ENCODE results near the gene TAF1B.
A peak's percentile ranks its signal among the peaks of the same experiment; 100 is the strongest.

The TAF1B gene

GRCh38 chr2:9944330-9944758 lies 101.1 kb downstream of the TAF1B start:
- DNase-seq = no peak

- DNase-seq = no peak
Measured at GRCh38 chr2:9945596-9945995, 102.3 kb downstream of the TAF1B start.

- DNase-seq = no peak
Measured at GRCh38 chr2:9946076-9946475, 102.8 kb downstream of the TAF1B start.

GRCh38 chr2:9946818-9947217 lies 103.5 kb downstream of the TAF1B start:
- DNase-seq = no peak

- DNase-seq = no peak
Measured at GRCh38 chr2:9948721-9949120, 105.4 kb downstream of the TAF1B start.

GRCh38 chr2:9949239-9949991 lies 106.1 kb downstream of the TAF1B start:
- DNase-seq = no peak

GRCh38 chr2:9949992-9950520 lies 106.8 kb downstream of the TAF1B start:
- no peak for DNase-seq

- DNase-seq = no peak
Measured at GRCh38 chr2:9950521-9951271, 107.4 kb downstream of the TAF1B start.

- DNase-seq = no peak
Measured at GRCh38 chr2:9951272-9951521, 107.9 kb downstream of the TAF1B start.

GRCh38 chr2:9951522-9952285 lies 108.4 kb downstream of the TAF1B start, which contains the start of gene GRHL1:
GRHL1 (plus strand) TSS chr2:9951693; CDS start chr2:9951834, 141 bp downstream.
- DNase-seq = peak; percentile 80

- DNase-seq = no peak
Measured at GRCh38 chr2:9952286-9952737, 109.0 kb downstream of the TAF1B start.

- no peak for DNase-seq
Measured at GRCh38 chr2:9952856-9953503, 109.7 kb downstream of the TAF1B start.

- no peak for DNase-seq
Measured at GRCh38 chr2:9954136-9954535, 110.9 kb downstream of the TAF1B start.

GRCh38 chr2:9958057-9958456 lies 114.8 kb downstream of the TAF1B start:
- no peak for DNase-seq

- no peak for DNase-seq
Measured at GRCh38 chr2:9959262-9959661, 116.0 kb downstream of the TAF1B start.

GRCh38 chr2:9961013-9961412 lies 117.7 kb downstream of the TAF1B start:
- DNase-seq = no peak

- no peak for DNase-seq
Measured at GRCh38 chr2:9964334-9964980, 121.2 kb downstream of the TAF1B start.

GRCh38 chr2:9965119-9965822 lies 122.0 kb downstream of the TAF1B start:
- DNase-seq = no peak

- DNase-seq = no peak
Measured at GRCh38 chr2:9966491-9967022, 123.3 kb downstream of the TAF1B start.

- DNase-seq = no peak
Measured at GRCh38 chr2:9967053-9967775, 123.9 kb downstream of the TAF1B start.
